ENCODE results near the gene APOBEC4.

DNA sequence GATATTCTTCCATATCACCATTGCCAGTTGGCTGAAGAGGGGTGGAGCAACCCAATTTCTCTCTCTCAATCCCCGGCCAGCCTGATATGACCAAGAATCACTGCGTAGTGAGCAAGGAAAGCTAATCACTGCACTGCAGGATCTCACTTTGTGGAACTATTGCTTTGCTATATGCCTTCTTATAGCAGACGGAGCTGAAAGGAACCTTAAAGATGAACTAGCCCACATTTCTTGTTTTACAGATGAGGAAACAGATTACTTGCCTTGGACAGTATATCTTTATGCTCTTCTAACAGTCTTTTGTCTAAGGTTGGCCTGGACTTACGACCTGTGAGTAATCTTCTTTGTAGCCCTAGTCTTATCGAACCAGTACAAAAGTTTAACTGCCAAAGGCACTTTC, 7.6 kb downstream of the APOBEC4 start:
- TF ChIP-seq, protein P1, sequence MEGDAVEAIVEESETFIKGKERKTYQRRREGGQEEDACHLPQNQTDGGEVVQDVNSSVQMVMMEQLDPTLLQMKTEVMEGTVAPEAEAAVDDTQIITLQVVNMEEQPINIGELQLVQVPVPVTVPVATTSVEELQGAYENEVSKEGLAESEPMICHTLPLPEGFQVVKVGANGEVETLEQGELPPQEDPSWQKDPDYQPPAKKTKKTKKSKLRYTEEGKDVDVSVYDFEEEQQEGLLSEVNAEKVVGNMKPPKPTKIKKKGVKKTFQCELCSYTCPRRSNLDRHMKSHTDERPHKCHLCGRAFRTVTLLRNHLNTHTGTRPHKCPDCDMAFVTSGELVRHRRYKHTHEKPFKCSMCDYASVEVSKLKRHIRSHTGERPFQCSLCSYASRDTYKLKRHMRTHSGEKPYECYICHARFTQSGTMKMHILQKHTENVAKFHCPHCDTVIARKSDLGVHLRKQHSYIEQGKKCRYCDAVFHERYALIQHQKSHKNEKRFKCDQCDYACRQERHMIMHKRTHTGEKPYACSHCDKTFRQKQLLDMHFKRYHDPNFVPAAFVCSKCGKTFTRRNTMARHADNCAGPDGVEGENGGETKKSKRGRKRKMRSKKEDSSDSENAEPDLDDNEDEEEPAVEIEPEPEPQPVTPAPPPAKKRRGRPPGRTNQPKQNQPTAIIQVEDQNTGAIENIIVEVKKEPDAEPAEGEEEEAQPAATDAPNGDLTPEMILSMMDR (IDR thresholded peaks at IDR 0.05 in 2 of 3, conservative IDR thresholded peaks at IDR 0.05 in 1 of 3; ENCODE audit: insufficient read depth in 2 of 3, low read depth in 1 of 3, low read length in 3 of 3), result no peak
- no peak for TF ChIP-seq ZFP36 (IDR thresholded peaks at IDR 0.05; ENCODE audit: low read depth, low read length, partially characterized antibody)
- TF ChIP-seq, protein P2, sequence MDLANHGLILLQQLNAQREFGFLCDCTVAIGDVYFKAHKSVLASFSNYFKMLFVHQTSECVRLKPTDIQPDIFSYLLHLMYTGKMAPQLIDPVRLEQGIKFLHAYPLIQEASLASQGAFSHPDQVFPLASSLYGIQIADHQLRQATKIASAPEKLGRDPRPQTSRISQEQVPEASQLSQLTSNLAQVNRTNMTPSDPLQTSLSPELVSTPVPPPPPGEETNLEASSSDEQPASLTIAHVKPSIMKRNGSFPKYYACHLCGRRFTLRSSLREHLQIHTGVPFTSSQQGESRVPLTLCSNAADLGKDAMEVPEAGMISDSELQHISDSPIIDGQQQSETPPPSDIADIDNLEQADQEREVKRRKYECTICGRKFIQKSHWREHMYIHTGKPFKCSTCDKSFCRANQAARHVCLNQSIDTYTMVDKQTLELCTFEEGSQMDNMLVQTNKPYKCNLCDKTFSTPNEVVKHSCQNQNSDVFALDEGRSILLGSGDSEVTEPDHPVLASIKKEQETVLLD (IDR thresholded peaks at IDR 0.05), result no peak
- TF ChIP-seq, protein P3, sequence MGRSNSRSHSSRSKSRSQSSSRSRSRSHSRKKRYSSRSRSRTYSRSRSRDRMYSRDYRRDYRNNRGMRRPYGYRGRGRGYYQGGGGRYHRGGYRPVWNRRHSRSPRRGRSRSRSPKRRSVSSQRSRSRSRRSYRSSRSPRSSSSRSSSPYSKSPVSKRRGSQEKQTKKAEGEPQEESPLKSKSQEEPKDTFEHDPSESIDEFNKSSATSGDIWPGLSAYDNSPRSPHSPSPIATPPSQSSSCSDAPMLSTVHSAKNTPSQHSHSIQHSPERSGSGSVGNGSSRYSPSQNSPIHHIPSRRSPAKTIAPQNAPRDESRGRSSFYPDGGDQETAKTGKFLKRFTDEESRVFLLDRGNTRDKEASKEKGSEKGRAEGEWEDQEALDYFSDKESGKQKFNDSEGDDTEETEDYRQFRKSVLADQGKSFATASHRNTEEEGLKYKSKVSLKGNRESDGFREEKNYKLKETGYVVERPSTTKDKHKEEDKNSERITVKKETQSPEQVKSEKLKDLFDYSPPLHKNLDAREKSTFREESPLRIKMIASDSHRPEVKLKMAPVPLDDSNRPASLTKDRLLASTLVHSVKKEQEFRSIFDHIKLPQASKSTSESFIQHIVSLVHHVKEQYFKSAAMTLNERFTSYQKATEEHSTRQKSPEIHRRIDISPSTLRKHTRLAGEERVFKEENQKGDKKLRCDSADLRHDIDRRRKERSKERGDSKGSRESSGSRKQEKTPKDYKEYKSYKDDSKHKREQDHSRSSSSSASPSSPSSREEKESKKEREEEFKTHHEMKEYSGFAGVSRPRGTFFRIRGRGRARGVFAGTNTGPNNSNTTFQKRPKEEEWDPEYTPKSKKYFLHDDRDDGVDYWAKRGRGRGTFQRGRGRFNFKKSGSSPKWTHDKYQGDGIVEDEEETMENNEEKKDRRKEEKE (IDR thresholded peaks at IDR 0.05; ENCODE audit: borderline replicate concordance in 1 of 2, control insufficient read depth in 1 of 2, low read depth in 2 of 2, low read length in 1 of 2), result no peak
- TF ChIP-seq POLR2A (conservative IDR thresholded peaks at IDR 0.05), result no peak
- TF ChIP-seq, protein P4, sequence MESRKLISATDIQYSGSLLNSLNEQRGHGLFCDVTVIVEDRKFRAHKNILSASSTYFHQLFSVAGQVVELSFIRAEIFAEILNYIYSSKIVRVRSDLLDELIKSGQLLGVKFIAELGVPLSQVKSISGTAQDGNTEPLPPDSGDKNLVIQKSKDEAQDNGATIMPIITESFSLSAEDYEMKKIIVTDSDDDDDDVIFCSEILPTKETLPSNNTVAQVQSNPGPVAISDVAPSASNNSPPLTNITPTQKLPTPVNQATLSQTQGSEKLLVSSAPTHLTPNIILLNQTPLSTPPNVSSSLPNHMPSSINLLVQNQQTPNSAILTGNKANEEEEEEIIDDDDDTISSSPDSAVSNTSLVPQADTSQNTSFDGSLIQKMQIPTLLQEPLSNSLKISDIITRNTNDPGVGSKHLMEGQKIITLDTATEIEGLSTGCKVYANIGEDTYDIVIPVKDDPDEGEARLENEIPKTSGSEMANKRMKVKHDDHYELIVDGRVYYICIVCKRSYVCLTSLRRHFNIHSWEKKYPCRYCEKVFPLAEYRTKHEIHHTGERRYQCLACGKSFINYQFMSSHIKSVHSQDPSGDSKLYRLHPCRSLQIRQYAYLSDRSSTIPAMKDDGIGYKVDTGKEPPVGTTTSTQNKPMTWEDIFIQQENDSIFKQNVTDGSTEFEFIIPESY (CRISPR knock-in tag; IDR thresholded peaks at IDR 0.05), result no peak
- TF ChIP-seq PHTF2 (CRISPR knock-in tag; IDR thresholded peaks at IDR 0.05), result no peak
- TF ChIP-seq GTF2F1 (IDR thresholded peaks at IDR 0.05; ENCODE audit: low read depth, low read length), result no peak
- no peak for TF ChIP-seq TCF7L2 (IDR thresholded peaks at IDR 0.05; ENCODE audit: low read depth, low read length)
- TF ChIP-seq RBBP5 (IDR thresholded peaks at IDR 0.05; ENCODE audit: borderline replicate concordance, insufficient read depth, low read length, poor library complexity, severe bottlenecking), result no peak
- no peak for TF ChIP-seq ELF1 (tag; IDR thresholded peaks at IDR 0.05)
- TF ChIP-seq, protein P5, sequence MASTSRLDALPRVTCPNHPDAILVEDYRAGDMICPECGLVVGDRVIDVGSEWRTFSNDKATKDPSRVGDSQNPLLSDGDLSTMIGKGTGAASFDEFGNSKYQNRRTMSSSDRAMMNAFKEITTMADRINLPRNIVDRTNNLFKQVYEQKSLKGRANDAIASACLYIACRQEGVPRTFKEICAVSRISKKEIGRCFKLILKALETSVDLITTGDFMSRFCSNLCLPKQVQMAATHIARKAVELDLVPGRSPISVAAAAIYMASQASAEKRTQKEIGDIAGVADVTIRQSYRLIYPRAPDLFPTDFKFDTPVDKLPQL (IDR thresholded peaks at IDR 0.05; ENCODE audit: extremely low read depth, insufficient read length), result no peak
